ENCODE results near the gene FKBP7.

GRCh38 chr2:178450774-178451525, 27.4 kb downstream of the FKBP7 start, which contains the start of the genes PJVK and PRKRA:
- no peak for TF ChIP-seq CTCF (conservative IDR thresholded peaks at IDR 0.05; ENCODE audit: low read length)
- no peak for TF ChIP-seq EZH2phosphoT487 (IDR thresholded peaks at IDR 0.05; ENCODE audit: borderline replicate concordance, low read depth, low read length)

Data from OCI-LY7 (cell line).